HL-60/S4 treated with retinoic acid at 250 ng/mL for 4 days and 3 days (cell line): Measurements from ENCODE around the gene ERICH4.
"Not testable (repeated sequence)": the region's sequence is repeated elsewhere in the genome, so short reads cannot be mapped to it uniquely, and the experiment has no call there.

ENCODE experiments used
- in situ Hi-C: fragments of 300-500 bp; cut with MboI; formaldehyde crosslinking; loops from 2 replicates; pipeline ENCODE4 v1.7.0; 2022; ENCODE audit warnings: low sequenced_read_pairs

Gene ERICH4

DNA sequence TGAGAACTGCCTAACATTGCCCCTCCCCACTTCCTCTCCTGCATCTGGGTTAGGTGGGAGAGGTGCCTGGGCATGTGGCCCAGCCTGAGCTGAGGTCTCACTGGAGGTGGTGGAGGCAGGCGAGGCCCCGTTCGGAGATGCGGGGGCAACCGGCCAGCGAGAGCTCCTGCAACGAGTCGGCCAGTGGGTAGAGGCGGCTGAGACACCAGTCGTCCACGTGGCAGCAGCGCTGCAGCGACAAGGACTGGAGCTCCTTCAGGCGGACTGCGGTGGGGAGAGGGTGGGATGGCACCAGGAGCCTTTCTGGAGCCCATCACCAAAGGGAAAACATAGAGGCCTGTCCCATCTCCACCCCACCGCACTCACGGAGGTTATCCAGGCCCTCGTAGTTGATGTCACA is 9.8 kb upstream of the ERICH4 start:
- in situ Hi-C loops, result no loop called here

DNA sequence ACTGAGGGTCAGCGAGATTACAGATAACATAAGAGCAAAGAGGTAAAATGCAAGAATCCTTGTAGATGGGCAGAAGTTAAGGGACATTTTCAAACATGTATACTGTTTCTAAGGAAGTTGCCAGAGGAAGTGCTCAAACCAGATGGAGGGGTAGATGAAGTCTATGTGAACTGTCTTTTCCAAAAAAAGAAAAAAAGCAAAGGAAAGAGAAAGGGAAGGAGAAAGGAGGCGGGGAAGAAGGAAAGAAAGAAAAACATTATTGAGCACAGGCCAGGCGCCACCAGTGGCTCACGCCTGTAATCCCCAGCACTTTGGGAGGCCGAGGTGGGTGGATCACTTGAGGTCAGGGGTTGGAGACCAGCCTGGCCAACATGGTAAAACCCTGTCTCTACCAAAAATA is 8.5 kb upstream of the ERICH4 start:
- in situ Hi-C loops, result no loop called here

GRCh38 chr19:41435376-41435775 is 7.6 kb upstream of the ERICH4 start:
- in situ Hi-C loops, result not testable (repeated sequence)

- in situ Hi-C loops, result no loop called here
These were observed 6.9 kb upstream of the ERICH4 start for GRCh38 chr19:41435936-41436673.

- in situ Hi-C loops, result no loop called here
These were observed 6.3 kb upstream of the ERICH4 start for GRCh38 chr19:41436674-41436951.

DNA sequence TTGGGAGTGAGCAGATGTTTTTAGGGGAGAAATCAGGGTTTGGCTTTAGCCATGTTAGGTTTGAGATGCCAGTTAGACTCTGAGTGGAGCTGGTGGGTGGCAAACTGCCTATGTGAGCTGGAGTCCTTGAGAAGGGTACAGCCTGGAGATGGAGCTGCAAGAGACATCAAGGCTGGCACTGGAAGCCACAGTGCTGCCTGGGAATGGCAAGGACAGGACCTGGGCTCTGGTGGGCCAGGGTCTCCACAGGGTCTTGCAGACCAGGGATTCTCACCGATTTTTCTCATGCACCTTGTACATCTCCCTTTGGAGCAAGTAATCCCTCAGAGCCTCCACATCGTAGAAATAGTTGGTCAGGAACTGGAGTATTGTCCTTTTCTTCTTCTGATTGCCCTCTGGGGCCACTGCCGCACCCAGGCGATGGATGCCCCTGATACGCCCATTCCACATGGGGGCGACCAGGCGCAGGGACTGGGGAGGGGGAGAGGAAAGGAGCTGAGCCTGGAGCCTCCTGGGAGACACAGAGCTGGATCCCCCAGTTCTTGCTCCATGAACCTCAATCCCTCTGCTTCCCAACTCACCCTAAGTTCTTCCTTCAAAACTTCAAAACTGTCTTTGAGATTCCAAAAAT is 4.9 kb upstream of the ERICH4 start:
- in situ Hi-C loops, result no loop called here

- in situ Hi-C loops, result loop anchor here (10.0 kb wide), 1 partner anchor 135 kb away; the partner anchor contains the start of gene CEACAM21
These were observed 3.3 kb upstream of the ERICH4 start, which contains the start of gene DMAC2 for GRCh38 chr19:41439441-41440222. DMAC2 (minus strand) TSS chr19:41439912; CDS start chr19:41439899, 13 bp downstream.

DNA sequence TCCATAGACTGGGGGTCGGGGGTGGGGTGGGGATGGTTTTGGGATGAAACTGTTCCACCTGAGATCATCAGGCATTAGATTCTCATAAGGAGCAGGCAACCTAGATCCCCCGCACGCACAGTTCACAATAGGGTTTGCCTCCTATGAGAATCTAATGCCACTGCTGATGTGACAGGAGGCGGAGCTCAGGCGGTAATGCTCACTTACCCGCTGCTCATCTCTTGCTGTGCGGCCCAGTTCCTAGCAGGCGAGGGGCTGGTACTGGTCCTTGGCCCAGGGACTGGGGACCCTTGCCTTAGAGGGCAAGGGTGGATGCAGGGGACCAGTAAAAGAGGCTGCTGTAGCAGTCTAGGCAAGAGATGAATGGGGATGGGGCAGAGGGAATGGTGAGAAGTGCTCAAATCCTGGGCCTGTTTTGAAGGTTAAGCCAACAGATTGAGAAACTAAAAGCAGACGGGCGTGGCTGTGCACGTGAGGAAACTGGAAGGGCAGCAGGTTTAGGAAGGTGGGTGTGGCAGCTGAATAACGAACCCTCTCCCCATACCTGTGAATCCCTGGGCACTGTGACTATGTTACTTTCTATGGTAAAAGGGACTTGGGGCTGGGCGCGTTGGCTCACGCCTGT is 1.5 kb upstream of the ERICH4 start:
- in situ Hi-C loops, result loop anchor here (10.0 kb wide), 1 partner anchor 133 kb away; the partner anchor contains the start of gene CEACAM21

DNA sequence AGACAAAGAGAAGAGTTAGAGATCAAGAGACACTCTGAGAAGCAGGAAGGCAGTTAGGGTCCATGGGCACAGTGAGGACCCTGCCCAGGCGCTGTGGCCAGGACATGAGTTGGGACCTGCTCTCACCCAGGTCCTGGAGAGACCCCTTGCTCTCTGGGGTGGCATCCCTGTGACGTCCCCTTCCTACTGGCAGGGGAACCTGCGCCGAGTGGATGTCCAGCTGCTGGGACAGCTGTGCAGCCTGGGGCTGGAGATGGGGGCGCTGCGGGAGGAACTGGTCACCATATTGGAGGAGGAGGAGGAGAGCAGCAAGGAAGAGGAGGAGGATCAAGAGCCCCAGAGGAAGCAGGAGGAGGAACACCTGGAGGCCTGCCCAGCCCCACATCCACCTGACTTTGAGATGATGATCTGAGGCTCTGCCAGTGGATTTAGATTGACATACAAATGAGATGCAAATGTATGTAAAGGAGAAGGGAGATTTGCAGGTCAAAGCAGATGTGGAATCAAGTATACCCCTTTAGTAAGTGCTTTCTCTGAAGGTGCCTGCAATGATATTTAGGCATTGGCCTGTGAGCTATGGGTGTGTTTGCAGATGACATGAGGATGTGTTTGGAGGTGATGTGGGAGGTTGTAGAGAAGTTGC is 978 bp downstream of the ERICH4 start:
- in situ Hi-C loops, result loop anchor here (10.0 kb wide), 1 partner anchor 131 kb away; the partner anchor contains the start of gene CEACAM21

DNA sequence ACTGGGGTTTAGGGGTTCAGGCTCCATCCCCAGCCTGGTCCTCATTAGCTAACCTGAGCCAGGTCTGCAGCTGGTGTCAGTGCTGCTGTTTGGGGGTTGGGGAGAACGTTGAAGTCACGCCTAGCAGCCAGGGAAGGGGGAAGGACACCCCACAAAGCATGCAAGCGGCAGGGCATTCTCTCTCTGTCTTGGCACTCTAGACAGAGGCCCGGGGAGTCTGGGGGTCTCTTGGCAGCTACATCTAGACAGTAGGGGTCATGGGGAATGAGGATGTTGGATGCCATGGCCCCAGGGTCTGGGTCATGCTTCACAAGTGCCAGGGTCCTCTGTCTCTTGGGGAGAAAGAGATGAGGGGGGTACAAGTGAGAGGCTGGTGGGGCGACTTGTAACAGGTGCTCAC is 2.6 kb downstream of the ERICH4 start:
- in situ Hi-C loops, result loop anchor here (10.0 kb wide), 1 partner anchor 129 kb away; the partner anchor contains the start of gene CEACAM21

- in situ Hi-C loops, result loop anchor here (10.0 kb wide), 1 partner anchor 127 kb away; the partner anchor contains the start of gene CEACAM21
These were observed 4.9 kb downstream of the ERICH4 start for GRCh38 chr19:41447732-41448332.

DNA sequence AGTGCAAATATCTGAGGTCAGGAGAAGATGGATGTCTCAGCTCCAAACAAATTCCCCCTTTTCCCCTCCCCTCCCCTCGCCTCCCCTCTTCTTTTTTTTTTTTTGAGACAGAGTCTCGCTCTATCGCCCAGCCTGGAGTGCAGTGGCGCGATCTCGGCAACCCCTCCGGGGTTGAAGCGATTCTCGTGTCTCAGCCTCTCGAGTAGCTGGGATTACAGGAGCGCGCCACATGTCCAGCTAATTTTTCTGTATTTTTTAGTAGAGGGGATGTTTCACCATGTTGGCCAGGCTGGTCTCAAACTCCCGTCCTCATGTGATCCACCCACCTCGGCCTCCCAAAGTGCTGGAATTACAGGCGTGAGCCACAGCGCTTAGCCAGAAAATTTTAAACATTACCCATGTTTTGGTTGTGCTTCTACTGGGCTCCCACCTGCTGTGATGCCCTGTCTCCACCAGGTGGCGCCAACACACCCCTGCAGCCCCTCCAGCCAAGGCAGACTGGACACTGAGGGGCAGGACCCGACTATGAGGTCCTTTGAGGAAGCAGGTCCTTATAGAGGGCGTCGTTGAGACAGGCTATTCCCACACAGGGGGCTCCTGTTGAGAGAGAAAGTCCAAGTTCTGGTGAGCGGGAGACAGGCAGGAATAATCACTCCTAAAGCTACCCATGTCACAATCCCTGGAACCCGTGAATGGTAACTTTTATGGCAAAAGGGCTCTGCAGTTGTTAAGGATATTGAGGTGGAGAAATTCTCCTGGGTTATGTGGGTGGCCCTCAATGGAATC is 6.3 kb downstream of the ERICH4 start:
- in situ Hi-C loops, result loop anchor here (10.0 kb wide), 1 partner anchor 126 kb away; the partner anchor contains the start of gene CEACAM21

DNA sequence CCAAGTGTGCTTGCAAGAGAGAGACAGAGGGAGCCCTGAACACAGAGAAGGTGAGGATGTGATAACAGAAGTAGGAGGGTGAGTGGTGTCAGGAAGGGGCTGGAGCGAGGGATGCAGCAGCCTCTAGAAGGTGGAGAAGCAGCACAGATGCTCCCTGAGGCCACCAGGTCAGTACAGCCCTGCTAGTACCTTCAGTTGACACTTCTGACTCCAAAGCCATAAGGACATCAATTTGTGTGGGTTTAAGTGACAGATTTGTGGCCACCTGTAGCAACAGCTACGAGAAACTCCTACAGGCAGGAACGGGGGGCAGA is 6.9 kb downstream of the ERICH4 start:
- in situ Hi-C loops, result loop anchor here (10.0 kb wide), 1 partner anchor 125 kb away; the partner anchor contains the start of gene CEACAM21

DNA sequence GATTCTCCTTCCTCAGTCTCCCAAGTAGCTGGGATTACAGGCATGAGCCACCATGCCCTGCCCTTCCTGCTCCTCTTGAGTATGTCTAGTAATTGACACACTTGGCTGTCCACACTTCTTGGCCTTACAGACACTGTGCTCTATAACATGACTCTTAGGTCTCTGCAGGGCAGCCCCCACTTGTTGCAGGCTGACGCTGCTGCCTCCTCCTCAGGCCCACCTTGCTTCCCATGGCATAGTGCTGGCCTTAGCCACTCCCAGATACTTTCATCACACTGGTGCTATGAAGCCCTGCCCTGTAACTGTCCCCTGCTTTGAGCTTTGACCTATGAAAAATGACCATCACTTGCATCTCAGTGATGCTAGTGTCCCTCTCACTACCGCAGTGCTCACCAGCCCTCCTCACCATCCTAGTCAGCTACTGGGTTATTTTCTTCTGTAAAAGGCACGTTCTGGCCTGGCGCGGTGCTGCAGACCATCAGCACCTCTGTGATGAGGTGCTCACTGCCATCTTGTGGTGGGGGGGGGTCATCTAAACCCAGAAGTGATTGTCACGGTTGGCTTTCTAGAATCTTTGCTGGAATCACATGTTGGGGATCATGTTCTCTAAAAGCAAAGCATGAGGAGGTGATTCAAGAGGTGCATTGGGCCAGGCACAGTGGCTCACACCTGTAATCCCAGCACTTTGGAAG is 9.8 kb downstream of the ERICH4 start:
- in situ Hi-C loops, result no loop called here

DNA sequence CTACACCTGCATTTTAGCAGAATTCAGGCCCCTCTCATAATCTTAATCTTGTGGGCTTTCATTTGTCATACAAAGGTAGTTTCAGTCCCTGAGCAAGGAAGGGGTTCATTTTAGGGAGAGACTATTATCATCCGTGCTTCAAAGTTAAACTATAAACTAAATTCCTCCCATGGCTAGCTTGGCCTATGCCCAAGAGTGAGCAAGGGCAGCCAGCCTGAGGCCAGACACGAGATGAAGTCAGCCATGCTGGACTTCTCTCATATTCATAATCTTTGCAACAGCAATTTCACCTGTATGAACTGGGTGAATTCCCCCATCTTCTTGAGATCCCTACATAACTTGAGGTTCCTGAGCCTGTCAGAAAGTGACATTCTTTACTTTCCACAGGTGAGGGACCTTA is 13.0 kb downstream of the ERICH4 start:
- in situ Hi-C loops, result no loop called here

- in situ Hi-C loops, result no loop called here
These were observed 13.5 kb downstream of the ERICH4 start for GRCh38 chr19:41456342-41456918.

- in situ Hi-C loops, result no loop called here
These were observed 14.3 kb downstream of the ERICH4 start for GRCh38 chr19:41457241-41457640.

- in situ Hi-C loops, result no loop called here
These were observed 19.5 kb downstream of the ERICH4 start for GRCh38 chr19:41462497-41462896.
